ENCODE data around the gene SMG7.

Gene SMG7

GRCh38 chr1:183569141-183569540 is 96.8 kb downstream of the SMG7 start:
- DNase-seq = no peak

- no peak for DNase-seq
These were observed 97.5 kb downstream of the SMG7 start for GRCh38 chr1:183569801-183570200.

- DNase-seq = no peak
These were observed 98.2 kb downstream of the SMG7 start for GRCh38 chr1:183570451-183570850.

GRCh38 chr1:183571678-183572268 is 99.5 kb downstream of the SMG7 start:
- no peak for DNase-seq

- no peak for DNase-seq
These were observed 100.4 kb downstream of the SMG7 start for GRCh38 chr1:183572721-183573120.

- no peak for DNase-seq
These were observed 103.3 kb downstream of the SMG7 start for GRCh38 chr1:183575606-183576005.

- DNase-seq = no peak
These were observed 104.2 kb downstream of the SMG7 start for GRCh38 chr1:183576537-183576936.

GRCh38 chr1:183577897-183578465 is 105.7 kb downstream of the SMG7 start:
- DNase-seq = no peak

GRCh38 chr1:183578856-183579255 is 106.6 kb downstream of the SMG7 start:
- DNase-seq = no peak

- DNase-seq = peak; percentile 60 to 75
These were observed 108.0 kb downstream of the SMG7 start for GRCh38 chr1:183580281-183580682.

- no peak for DNase-seq
These were observed 109.9 kb downstream of the SMG7 start for GRCh38 chr1:183582021-183582713.

GRCh38 chr1:183583466-183583865 is 111.2 kb downstream of the SMG7 start:
- DNase-seq = no peak

- DNase-seq = no peak
These were observed 111.8 kb downstream of the SMG7 start for GRCh38 chr1:183584147-183584546.

- DNase-seq = no peak
These were observed 112.7 kb downstream of the SMG7 start for GRCh38 chr1:183585038-183585437.

- no peak for DNase-seq
These were observed 114.2 kb downstream of the SMG7 start for GRCh38 chr1:183586455-183586854.

GRCh38 chr1:183586926-183587325 is 114.6 kb downstream of the SMG7 start:
- no peak for DNase-seq

- no peak for DNase-seq
These were observed 116.5 kb downstream of the SMG7 start for GRCh38 chr1:183588827-183589226.

- no peak for DNase-seq
These were observed 117.1 kb downstream of the SMG7 start for GRCh38 chr1:183589384-183589783.

- no peak for DNase-seq
These were observed 117.6 kb downstream of the SMG7 start for GRCh38 chr1:183589874-183590243.

GRCh38 chr1:183590244-183591191 is 118.2 kb downstream of the SMG7 start, which contains the start of gene NCF2:
Gene NCF2 (minus strand): TSS chr1:183590459. CDS start chr1:183590329, 130 bp downstream.
- no peak for DNase-seq

- DNase-seq = no peak
These were observed 120.4 kb downstream of the SMG7 start for GRCh38 chr1:183592733-183593132.

GRCh38 chr1:183593356-183593755 is 121.1 kb downstream of the SMG7 start:
- DNase-seq = no peak

GRCh38 chr1:183595537-183595936 is 123.2 kb downstream of the SMG7 start:
- no peak for DNase-seq

Data from SHP77 (cell line).